ENCODE measurements around the gene RETSAT.

DNA sequence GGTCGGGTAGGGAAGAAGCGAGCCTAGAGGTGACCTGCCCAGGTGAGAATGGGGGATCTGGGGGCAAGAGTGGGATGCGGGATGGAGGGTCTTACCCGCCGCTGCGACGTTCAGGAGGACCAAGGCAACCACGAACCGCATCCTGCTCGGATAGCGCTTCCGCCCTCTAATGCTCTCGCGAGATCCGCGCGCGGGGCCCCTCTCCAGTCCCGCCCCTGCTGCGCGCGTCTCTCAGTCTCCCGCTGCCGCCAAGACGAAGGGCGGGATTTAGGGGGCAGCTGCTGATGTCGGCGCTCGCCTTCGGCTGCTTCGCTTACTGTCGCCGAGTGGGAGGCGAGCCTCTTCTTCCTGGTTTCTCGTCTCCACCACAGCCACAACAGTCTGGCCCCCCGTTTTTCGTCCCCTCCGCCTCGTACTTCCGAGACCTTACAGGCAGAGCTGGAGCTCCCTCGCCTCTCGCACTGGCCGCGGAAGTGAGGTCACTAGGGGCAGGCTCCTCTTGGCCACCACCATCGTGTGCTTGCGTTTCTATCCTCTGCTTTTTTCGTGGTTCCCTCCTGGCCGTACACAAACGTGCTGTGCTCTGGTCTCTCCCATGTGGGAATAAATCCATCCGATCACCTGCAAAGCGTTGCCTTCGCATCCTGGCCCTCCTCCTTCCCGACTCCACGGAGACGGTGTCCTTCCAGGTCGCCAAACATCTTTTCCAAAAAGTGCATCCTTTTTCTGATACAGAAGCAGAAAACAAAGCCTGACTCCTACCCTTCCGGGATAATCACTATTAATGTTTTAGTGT lies 26.3 kb downstream of the RETSAT start, which contains the start of gene TGOLN2:
- TF ChIP-seq, protein P1, sequence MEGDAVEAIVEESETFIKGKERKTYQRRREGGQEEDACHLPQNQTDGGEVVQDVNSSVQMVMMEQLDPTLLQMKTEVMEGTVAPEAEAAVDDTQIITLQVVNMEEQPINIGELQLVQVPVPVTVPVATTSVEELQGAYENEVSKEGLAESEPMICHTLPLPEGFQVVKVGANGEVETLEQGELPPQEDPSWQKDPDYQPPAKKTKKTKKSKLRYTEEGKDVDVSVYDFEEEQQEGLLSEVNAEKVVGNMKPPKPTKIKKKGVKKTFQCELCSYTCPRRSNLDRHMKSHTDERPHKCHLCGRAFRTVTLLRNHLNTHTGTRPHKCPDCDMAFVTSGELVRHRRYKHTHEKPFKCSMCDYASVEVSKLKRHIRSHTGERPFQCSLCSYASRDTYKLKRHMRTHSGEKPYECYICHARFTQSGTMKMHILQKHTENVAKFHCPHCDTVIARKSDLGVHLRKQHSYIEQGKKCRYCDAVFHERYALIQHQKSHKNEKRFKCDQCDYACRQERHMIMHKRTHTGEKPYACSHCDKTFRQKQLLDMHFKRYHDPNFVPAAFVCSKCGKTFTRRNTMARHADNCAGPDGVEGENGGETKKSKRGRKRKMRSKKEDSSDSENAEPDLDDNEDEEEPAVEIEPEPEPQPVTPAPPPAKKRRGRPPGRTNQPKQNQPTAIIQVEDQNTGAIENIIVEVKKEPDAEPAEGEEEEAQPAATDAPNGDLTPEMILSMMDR (conservative IDR thresholded peaks at IDR 0.05): no peak; the same call in 1 of the 2 replicates
- no peak for TF ChIP-seq EZH2 (IDR thresholded peaks at IDR 0.05; ENCODE audit: low read depth)
